ENCODE results near the gene COL25A1.

Gene COL25A1

GRCh38 chr4:108787724-108788123, 514.7 kb downstream of the COL25A1 start:
- no peak for DNase-seq

- DNase-seq = no peak
Observed at GRCh38 chr4:108787106-108787505, 515.4 kb downstream of the COL25A1 start.

- DNase-seq = no peak
Observed at GRCh38 chr4:108786351-108786750, 516.1 kb downstream of the COL25A1 start.

- DNase-seq = no peak
Observed at GRCh38 chr4:108783665-108784463, 518.6 kb downstream of the COL25A1 start.

- DNase-seq = no peak
Observed at GRCh38 chr4:108779958-108780357, 522.5 kb downstream of the COL25A1 start.

- no peak for DNase-seq
Observed at GRCh38 chr4:108777388-108777787, 525.1 kb downstream of the COL25A1 start.

- no peak for DNase-seq
Observed at GRCh38 chr4:108775921-108776320, 526.5 kb downstream of the COL25A1 start.

GRCh38 chr4:108774809-108775530, 527.5 kb downstream of the COL25A1 start:
- no peak for DNase-seq

GRCh38 chr4:108772402-108772801, 530.1 kb downstream of the COL25A1 start:
- DNase-seq = no peak

GRCh38 chr4:108766058-108766457, 536.4 kb downstream of the COL25A1 start:
- no peak for DNase-seq

GRCh38 chr4:108763986-108764385, 538.5 kb downstream of the COL25A1 start:
- DNase-seq = no peak

- no peak for DNase-seq
Observed at GRCh38 chr4:108763226-108763593, 539.2 kb downstream of the COL25A1 start.

- DNase-seq = peak; percentile 56
Observed at GRCh38 chr4:108762559-108763225, 539.8 kb downstream of the COL25A1 start, which contains the start of gene ETNPPL. Gene ETNPPL (minus strand): TSS chr4:108763053. CDS start chr4:108762898, 155 bp downstream.

All from NCI-H526 treated with DMSO at 0.1 percent for 48 hours (cell line).